Measurements from ENCODE around the gene MACROH2A1.

DNA sequence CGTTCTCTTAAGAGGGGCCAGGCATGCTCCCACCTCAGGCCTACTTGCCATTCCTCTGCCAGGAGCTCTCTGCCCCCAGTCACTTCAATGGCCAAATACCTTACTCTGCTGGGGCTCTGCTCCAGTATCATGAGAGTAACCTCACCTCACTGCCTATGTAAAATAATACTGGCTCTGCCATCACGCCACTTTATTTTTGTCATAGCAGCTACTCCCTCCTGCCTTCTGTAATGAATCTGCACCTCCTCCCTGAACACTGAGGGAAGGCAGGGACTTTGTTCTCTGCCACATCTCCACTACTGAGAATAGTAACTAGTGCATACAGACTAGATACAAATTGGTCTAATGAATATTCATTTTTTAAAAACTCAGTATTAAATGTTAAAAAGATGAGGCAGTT, 33.8 kb downstream of the MACROH2A1 start:
- TF ChIP-seq POLR2A (IDR thresholded peaks at IDR 0.05; ENCODE audit: low read length): no peak
- no peak for TF ChIP-seq RCOR1 (IDR thresholded peaks at IDR 0.05; ENCODE audit: low read depth, low read length)
